Measurements from ENCODE around the gene HSD17B10. TPM values are rescaled to one million over a fixed set of nuclear protein-coding genes. Genes with fewer than 3 reads are reported as not detected.

Gene HSD17B10
- total RNA-seq, 1 experiment from 2014 or later, result 132 TPM

DNA sequence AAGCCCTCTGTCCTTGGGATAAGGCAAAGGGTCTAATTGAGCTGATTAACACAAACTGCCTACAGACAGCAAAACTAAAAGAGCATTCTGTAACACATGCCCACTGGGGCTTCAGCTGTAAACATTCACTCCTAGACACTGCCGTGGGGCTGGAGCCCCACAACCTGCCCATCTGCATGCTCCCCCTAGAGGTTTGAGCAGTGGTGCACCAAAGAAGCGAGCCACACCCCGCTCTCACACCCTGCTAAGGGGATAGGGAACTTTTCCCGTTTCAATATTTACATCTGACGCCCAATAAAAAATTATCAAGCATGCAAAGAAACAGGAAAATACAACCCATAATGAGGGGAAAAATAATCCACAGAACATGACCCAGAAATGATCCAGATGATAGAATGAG is 46.9 kb upstream of the HSD17B10 start:
- BruUV-seq (replicated peaks), result no TSS peak
- intact Hi-C loops (cut with micrococcal nuclease; ENCODE audit: unreplicated experiment), result no loop called here
- H3K27me3 ChIP-seq (replicated peaks; ENCODE audit: insufficient read depth, low read depth, low read length, poor library complexity), result no peaks in the 10 kb centered on the region
- DNase-seq (ENCODE audit: low spot score), result peak; percentile 33
- CTCF ChIA-PET, result interaction anchor here (1.2 kb wide), 1 partner anchor 35 kb away, joined by 6 read pairs; no protein-coding TSS in a partner anchor
- no peaks in the 10 kb centered on the region for H3K4me1 ChIP-seq (ENCODE audit: insufficient read depth, low read length, poor library complexity, severe bottlenecking)
- no peak for TF ChIP-seq EZH2 (IDR thresholded peaks at IDR 0.05; ENCODE audit: borderline replicate concordance, low read depth, low read length, poor library complexity, severe bottlenecking)
- TF ChIP-seq CTCF (conservative IDR thresholded peaks at IDR 0.05; ENCODE audit: low read depth, low read length), result peak; percentile 48
- no peak overlapping the region for H3K4me3 ChIP-seq (ENCODE audit: low read depth, low read length, poor library complexity, severe bottlenecking)
- no peaks in the 10 kb centered on the region for H3K36me3 ChIP-seq (ENCODE audit: insufficient read depth, low read length, poor library complexity, severe bottlenecking)
- no peaks in the 10 kb centered on the region for H3K9me3 ChIP-seq (ENCODE audit: low read depth, low read length, poor library complexity, severe bottlenecking)
- no peak overlapping the region for H3K27ac ChIP-seq (ENCODE audit: low read depth, low read length, poor library complexity, severe bottlenecking)
- POLR2A ChIA-PET (ENCODE audit: low non-redundant PET), result no interaction called here

DNA sequence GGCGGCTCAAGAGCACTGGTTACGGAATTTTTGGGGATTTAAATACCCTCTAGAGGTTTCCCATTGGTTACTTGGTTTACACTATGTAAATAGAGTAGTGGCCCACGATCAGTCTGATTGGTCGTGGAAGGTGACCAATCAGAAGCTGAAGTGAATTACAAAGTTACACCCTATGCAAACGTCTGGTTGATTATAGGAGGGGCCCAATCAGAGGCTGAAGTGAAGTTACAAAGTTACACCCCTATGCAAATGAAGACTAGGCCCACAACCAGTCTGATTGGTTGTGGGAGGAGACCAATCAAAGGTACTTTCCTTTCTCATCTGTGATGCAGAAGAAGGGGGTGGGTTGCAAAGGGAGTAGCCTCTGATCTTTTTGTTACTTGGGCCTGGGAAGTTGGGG is 45.1 kb upstream of the HSD17B10 start:
- no peaks in the 10 kb centered on the region for H3K9me3 ChIP-seq (ENCODE audit: low read depth, low read length, poor library complexity, severe bottlenecking)
- H3K27ac ChIP-seq (ENCODE audit: low read depth, low read length, poor library complexity, severe bottlenecking), result no peak overlapping the region
- no peaks in the 10 kb centered on the region for H3K27me3 ChIP-seq (replicated peaks; ENCODE audit: insufficient read depth, low read depth, low read length, poor library complexity)
- BruUV-seq (replicated peaks), result no TSS peak
- CTCF ChIA-PET, result interaction anchor here (0.7 kb wide), 1 partner anchor 161 kb away, joined by 3 read pairs; no protein-coding TSS in a partner anchor
- H3K4me3 ChIP-seq (ENCODE audit: low read depth, low read length, poor library complexity, severe bottlenecking), result no peak overlapping the region
- intact Hi-C loops (cut with micrococcal nuclease; ENCODE audit: unreplicated experiment), result no loop called here
- no peaks in the 10 kb centered on the region for H3K4me1 ChIP-seq (ENCODE audit: insufficient read depth, low read length, poor library complexity, severe bottlenecking)
- POLR2A ChIA-PET (ENCODE audit: low non-redundant PET), result no interaction called here
- TF ChIP-seq CTCF (conservative IDR thresholded peaks at IDR 0.05; ENCODE audit: low read depth, low read length), result no peak
- TF ChIP-seq EZH2 (IDR thresholded peaks at IDR 0.05; ENCODE audit: borderline replicate concordance, low read depth, low read length, poor library complexity, severe bottlenecking), result no peak
- DNase-seq (ENCODE audit: low spot score), result peak; percentile 77
- no peaks in the 10 kb centered on the region for H3K36me3 ChIP-seq (ENCODE audit: insufficient read depth, low read length, poor library complexity, severe bottlenecking)

GRCh38 chrX:53476371-53476770 is 42.2 kb upstream of the HSD17B10 start:
- no peak overlapping the region for H3K4me3 ChIP-seq (ENCODE audit: low read depth, low read length, poor library complexity, severe bottlenecking)
- no peaks in the 10 kb centered on the region for H3K9me3 ChIP-seq (ENCODE audit: low read depth, low read length, poor library complexity, severe bottlenecking)
- ChIA-PET POLR2A (ENCODE audit: low non-redundant PET) (no interaction called here), CTCF (no interaction called here)
- no TSS peak for BruUV-seq (replicated peaks)
- no peaks in the 10 kb centered on the region for H3K36me3 ChIP-seq (ENCODE audit: insufficient read depth, low read length, poor library complexity, severe bottlenecking)
- TF ChIP-seq EZH2 (IDR thresholded peaks at IDR 0.05; ENCODE audit: borderline replicate concordance, low read depth, low read length, poor library complexity, severe bottlenecking) (no peak), CTCF (conservative IDR thresholded peaks at IDR 0.05; ENCODE audit: low read depth, low read length) (no peak)
- H3K4me1 ChIP-seq (ENCODE audit: insufficient read depth, low read length, poor library complexity, severe bottlenecking), result no peaks in the 10 kb centered on the region
- H3K27me3 ChIP-seq (replicated peaks; ENCODE audit: insufficient read depth, low read depth, low read length, poor library complexity), result no peaks in the 10 kb centered on the region
- H3K27ac ChIP-seq (ENCODE audit: low read depth, low read length, poor library complexity, severe bottlenecking), result no peak overlapping the region
- intact Hi-C loops (cut with micrococcal nuclease; ENCODE audit: unreplicated experiment), result no loop called here
- no peak for DNase-seq (ENCODE audit: low spot score)

Data from A673 (cell line).